SKM-1 (cell line): Measurements from ENCODE around the gene ABCG1.

Experiments
- DNase-seq: peaks from one replicate; lab custom pipeline; 2025; ENCODE audit not compliant: unreplicated experiment; lab: John Stamatoyannopoulos, UW

Gene ABCG1

GRCh38 chr21:42343101-42343500 lies 124.2 kb downstream of the ABCG1 start:
- DNase-seq, result no peak

GRCh38 chr21:42343556-42343955 lies 124.6 kb downstream of the ABCG1 start:
- no peak for DNase-seq

- no peak for DNase-seq
These were observed 125.1 kb downstream of the ABCG1 start for GRCh38 chr21:42343963-42344510.

- no peak for DNase-seq
These were observed 125.7 kb downstream of the ABCG1 start for GRCh38 chr21:42344631-42345030.

DNA sequence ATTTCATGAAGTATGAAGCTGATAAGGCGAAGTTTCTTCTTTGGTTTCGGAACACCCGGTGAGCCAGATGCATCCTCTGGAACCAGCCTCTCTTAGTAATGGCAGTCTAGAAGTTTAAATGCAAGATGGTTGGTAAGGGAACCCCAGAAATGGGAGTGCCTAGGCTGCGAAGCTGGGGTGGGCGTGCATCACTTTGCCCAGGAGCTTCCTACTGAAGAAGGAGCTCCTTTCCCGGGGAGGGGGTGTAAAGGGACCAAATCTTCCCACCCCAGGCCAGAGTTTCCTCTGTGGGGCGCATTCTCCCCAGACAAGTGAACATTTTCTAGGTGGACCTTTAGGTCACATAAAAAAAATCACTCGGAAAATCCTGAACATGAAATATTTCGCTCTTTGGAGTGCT lies 127.5 kb downstream of the ABCG1 start:
- DNase-seq, result no peak
